ENCODE measurements around the gene SLC5A2.
"Not testable (repeated sequence)": the region's sequence is repeated elsewhere in the genome, so short reads cannot be mapped to it uniquely, and the experiment has no call there.

Gene SLC5A2

DNA sequence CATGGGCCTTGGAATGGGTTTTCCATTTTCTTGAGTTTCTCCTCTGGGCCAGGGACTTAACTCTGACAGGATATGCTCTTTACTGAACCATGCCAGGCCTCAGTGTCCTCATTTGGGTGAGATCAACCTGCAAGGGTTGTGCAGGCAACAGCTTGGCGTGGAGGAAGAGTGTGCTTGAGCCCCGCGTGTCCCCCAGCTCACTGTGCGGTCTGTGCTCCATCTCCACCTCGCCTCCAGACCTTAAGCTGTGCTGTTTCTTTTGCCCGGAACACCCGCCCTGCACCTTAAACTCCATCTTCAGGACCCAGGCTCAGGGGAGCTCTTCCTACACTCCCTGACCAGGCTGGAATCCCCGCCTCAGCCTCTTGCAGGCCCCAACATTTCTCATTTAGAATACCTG, 15.6 kb downstream of the SLC5A2 start:
- no peak for DNase-seq (ENCODE audit: low read depth)

DNA sequence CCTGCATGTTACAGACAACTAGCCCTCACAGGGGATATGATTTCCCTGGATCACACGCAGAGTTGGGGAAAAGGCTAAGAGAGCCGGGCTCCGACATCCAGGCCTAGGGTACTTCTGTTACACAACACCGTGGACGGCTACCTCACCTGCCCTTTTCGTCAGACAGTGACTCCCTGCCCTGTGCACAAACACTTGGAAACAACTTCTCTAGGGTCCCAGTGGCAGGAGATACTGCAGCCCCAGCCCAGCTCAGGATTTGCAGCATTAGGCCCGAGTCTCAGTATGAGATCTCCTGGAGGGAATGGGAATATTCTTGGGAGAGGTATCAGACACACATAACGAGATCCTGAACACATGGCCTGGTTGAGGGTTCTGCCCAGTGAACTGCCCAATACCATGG, 17.0 kb downstream of the SLC5A2 start:
- DNase-seq (ENCODE audit: low read depth): no peak

- DNase-seq (ENCODE audit: low read depth): no peak
Measured at GRCh38 chr16:31501226-31501965, 18.5 kb downstream of the SLC5A2 start.

DNA sequence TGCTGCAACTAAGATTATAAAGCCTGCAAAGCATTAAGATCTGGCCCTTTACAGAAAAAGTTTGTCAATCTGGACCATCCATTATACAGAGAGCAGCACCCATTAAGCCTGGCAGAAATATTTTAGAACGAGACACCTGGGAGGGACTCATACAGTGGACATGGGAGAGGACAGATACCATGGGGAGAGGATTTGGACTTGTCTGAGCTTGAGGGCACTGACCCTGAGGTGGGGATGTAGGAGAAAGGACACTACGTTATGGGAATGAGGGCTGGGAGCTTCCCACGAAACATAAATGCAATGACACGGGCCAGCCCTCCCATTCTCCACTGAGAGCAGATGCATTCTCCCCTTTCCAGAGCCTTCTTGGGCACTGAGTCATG, 19.0 kb downstream of the SLC5A2 start:
- no peak for DNase-seq (ENCODE audit: low read depth)

DNA sequence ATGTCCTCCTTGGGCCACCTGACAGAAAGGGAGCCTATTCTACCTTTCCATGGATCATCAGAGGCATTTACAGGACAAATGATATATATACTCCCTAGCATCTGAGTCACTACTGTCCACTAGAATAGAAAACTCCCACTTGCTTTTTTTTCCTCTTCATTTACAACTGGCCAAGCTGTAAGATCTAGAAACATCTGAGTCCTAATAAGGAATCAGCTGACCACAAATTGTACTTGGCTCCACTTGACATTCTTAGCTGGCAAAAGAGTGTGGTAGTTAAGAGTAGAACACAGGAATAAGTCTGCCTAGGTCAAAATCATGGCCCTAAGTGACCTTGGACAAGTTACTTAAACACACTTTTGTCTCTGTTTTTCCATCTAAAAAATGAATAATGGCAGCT, 20.1 kb downstream of the SLC5A2 start:
- no peak for DNase-seq (ENCODE audit: low read depth)

GRCh38 chr16:31503555-31503954, 20.6 kb downstream of the SLC5A2 start:
- DNase-seq (ENCODE audit: low read depth): not testable (repeated sequence)

DNA sequence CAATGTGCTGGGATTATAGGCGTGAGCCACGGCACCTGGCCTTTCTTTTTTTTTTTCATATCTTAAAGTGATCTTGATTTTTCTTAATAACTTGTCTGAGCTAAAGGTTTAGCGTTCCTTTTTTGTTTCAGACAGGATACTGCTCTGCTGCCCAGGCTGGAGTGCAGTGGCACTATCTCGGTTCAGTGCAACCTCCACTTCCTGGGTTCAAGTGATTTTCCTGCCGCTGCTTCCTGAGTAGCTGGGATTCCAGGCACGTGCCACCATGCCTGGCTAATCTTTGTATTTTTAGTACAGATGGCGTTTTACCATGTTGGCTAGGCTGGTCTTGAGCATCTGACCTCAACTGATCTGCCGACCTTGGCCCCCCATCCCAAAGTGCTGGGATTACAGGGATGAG, 21.2 kb downstream of the SLC5A2 start:
- DNase-seq (ENCODE audit: low read depth): no peak

GRCh38 chr16:31505483-31505882, 22.6 kb downstream of the SLC5A2 start:
- no peak for DNase-seq (ENCODE audit: low read depth)

GRCh38 chr16:31507617-31507928, 24.6 kb downstream of the SLC5A2 start:
- no peak for DNase-seq (ENCODE audit: low read depth)

GRCh38 chr16:31507929-31508705, 25.2 kb downstream of the SLC5A2 start, which contains the start of gene RUSF1:
Gene RUSF1 (minus strand): TSS chr16:31508391. CDS start chr16:31508373, 18 bp downstream.
- peak; percentile 82 for DNase-seq (ENCODE audit: low read depth)

DNA sequence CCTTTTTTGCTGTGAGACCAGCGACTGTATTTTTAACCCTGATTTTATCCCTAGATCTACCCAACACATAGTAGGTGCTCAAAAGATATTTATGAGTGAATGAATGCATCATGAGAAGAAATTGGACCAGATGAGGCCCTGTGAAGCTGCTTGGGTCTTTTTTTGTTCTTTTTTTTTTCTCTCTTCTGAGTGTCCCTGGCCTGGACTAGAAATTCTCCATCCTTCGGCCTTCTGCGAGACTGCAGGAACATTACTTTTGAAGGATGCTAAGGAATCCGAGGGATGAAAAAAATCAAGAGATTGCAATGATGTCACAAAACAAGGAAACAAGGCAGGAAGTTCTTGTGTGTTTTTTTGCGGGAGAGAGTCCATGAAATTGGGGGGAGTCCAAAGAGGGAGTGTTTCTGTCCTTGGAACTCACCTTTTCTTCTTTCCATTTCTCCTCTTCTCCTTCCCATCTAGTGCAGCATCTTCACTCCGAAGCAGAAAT, 25.8 kb downstream of the SLC5A2 start:
- DNase-seq (ENCODE audit: low read depth): no peak

GRCh38 chr16:31513126-31513525, 30.2 kb downstream of the SLC5A2 start:
- DNase-seq (ENCODE audit: low read depth): no peak

DNA sequence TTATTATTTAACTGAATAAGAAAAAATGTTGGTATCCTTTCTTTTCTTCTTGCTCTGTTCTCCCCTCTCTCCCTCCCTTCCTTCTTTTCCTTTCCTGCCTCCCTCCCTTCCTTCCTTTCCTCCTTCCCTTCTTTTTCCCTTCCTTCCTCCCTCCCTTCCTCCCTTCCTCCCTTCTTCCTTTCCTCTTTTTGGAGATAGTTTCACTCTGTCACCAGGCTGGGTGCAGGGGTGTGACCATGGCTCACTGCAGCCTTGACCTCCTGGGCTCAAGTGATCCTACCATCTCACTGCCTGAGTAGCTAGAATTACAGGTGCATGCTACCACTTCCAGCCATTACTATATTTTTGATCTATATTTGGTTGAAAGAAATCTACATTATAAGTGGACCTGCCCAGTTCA, 31.0 kb downstream of the SLC5A2 start:
- DNase-seq (ENCODE audit: low read depth): no peak

DNA sequence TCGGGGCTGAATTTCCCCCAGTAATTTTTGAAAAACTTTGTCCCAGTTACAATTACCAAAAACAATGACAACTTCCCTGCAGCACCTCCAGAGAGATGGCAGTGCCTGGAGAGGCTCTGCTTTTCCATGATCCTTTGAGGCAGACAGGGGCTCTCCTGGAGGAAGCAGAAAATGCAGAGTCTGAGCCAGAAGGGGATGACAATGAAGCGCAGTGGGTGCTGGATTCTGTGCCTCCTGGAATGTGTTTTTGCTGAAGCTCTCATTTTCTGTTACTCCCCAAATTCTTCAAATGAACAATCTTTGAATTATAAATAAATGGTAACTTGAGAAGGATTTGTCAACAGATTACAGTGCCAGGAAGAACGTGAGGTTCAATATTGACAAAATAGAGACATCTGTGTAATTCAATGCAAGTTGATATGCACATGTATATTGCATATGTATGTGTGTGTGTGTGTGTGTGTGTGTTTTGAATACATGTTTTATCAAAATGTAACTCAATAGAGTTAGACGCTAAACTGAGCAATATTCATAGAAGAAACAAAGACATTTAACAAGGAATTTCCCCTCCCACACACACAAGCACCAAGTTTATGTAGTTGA, 35.0 kb downstream of the SLC5A2 start:
- DNase-seq (ENCODE audit: low read depth): no peak

DNA sequence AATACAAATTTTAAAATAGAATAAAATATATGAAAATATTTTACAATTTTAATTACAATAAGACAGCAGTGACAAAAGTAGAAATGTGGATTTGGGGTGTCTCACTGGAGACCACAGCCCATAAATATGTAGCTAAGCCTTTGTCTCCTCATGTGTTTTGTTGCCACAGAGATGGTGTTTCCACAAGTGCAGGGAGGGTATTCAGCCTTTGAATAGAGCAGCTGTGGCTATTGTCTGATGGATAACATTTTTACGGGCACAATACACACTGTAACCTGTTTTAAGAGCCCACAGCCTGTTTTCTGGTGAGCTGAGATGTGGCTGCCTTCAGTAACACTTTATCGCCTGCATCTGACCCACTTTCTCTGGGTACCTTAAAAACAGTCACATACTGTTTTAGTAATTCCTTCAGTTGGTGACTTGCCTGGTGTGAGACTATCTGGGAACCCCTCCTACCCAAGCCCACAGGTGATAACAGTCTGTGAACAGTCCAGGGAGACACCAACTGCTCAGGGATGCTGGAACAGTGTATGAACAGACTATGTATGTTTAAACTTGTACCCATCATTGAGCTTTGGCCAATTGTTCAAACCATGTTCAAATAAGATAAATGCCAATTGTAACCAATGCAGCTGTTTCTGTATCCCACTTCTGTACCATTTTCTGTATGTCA, 37.0 kb downstream of the SLC5A2 start:
- DNase-seq (ENCODE audit: low read depth): no peak

DNA sequence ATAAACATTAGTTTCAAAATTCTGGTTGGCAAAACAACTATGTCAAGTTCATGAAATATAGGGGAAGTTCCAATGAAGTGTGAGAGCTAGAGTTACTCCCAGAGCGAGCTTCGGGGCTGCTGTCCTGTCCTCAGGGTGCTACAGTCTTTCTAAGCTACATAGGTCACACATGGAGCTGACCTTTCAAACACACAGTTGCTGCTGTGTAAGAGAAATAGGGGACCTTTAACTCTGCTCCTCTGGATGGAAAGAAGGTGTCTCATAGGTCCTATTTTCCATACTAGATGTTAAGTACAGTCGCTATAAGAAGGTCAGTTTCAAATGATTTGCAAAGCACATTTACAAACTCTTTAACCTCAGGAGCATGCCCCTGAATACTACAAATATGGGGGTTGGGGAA, 38.4 kb downstream of the SLC5A2 start:
- no peak for DNase-seq (ENCODE audit: low read depth)

GRCh38 chr16:31522071-31522470, 39.1 kb downstream of the SLC5A2 start:
- no peak for DNase-seq (ENCODE audit: low read depth)

GRCh38 chr16:31523768-31524167, 40.8 kb downstream of the SLC5A2 start:
- not testable (repeated sequence) for DNase-seq (ENCODE audit: low read depth)

DNA sequence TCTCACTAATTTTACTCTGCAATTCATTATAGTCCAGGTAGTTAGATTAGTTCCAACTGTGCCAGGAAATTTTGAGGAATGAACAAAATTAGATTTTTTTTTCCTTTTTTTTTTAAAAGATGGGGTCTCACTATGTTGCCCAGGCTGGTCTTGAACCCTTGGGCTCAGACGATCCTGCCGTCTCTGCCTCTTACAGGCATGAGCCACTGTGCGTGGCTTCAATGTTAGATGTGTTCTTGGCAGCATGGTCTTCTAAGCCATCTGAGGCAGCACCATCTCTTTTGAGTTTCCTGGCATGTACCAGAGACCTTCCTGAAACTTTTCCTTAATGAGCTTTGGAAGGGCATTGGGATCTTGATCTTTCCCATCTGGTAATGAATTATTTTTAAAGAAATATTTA, 42.2 kb downstream of the SLC5A2 start:
- DNase-seq (ENCODE audit: low read depth): no peak

DNA sequence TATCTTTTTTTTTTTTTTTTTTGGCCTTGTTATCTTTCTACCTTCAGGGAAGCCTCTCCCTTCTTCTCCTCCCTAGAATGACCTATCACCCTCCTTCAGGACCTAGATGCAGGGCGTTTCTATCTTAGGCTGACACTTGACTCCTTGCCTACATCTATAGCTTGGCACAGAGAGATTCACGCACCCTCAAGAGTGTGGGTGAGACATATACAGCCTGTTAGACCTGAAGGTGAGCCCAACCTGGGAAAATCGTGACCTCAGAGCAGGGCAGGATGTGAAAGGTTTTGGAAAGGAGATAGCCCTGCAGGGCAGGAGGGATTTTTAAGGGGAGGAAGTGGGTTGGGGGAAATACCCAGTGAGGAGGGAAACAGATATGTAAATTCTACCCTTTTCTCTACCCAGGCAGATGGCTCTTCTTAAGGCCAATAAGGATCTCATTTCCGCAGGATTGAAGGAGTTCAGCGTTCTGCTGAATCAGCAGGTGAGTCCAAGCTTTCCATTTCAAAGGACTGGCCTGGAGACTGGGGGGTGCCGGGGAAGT, 44.9 kb downstream of the SLC5A2 start, which contains the start of gene AHSP:
Gene AHSP, plus strand, starts transcription at position 167 of the 541 bp plus-strand sequence. Its CDS starts 240 bp downstream, at position 407.
- DNase-seq (ENCODE audit: low read depth): no peak

GRCh38 chr16:31528523-31529107, 45.7 kb downstream of the SLC5A2 start:
- DNase-seq (ENCODE audit: low read depth): no peak
